HepG2 (cell line): ENCODE results near the gene LMNA. TPM values are rescaled to one million over a fixed set of nuclear protein-coding genes. Genes with fewer than 3 reads are reported as not detected.

ENCODE experiments used
- ARNTL ChIP-seq: sonication (generic); formaldehyde crosslinking; IDR thresholded peaks from 2 replicates; pipeline ENCODE4 v1.4.0; 2020; ENCODE audit warnings: mild to moderate bottlenecking, missing genetic modification reagents
- HMGXB3 ChIP-seq: sonication (generic); formaldehyde crosslinking; IDR thresholded peaks from 2 replicates; pipeline ENCODE4 v1.4.0; 2020; ENCODE audit warnings: missing genetic modification reagents, borderline replicate concordance
- PAWR ChIP-seq: sonication (generic); formaldehyde crosslinking; IDR thresholded peaks from 2 replicates; pipeline ENCODE4 v1.4.0; 2020; ENCODE audit warnings: missing genetic modification reagents, mild to moderate bottlenecking, borderline replicate concordance
- TARDBP ChIP-seq: sonication (generic); formaldehyde crosslinking; IDR thresholded peaks from 2 replicates; pipeline ENCODE4 v1.8.0; 2022; ENCODE audit warnings: mild to moderate bottlenecking, missing genetic modification reagents
- ZBTB39 ChIP-seq: sonication (generic); formaldehyde crosslinking; IDR thresholded peaks from 2 replicates; pipeline ENCODE4 v1.5.0; 2020; ENCODE audit warnings: missing genetic modification reagents
- ZFP90 ChIP-seq: sonication (generic); formaldehyde crosslinking; IDR thresholded peaks from 2 replicates; pipeline ENCODE4 v1.8.0; 2022; ENCODE audit warnings: missing genetic modification reagents, mild to moderate bottlenecking, inconsistent platforms, borderline replicate concordance
- ZFX ChIP-seq: sonication (generic); formaldehyde crosslinking; IDR thresholded peaks from 2 replicates; pipeline ENCODE4 v1.4.0; 2020; ENCODE audit warnings: mild to moderate bottlenecking, low read depth, missing genetic modification reagents, moderate library complexity
- ZFYVE20 ChIP-seq: sonication (generic); formaldehyde crosslinking; IDR thresholded peaks from 2 replicates; pipeline ENCODE4 v1.8.0; 2023; ENCODE audit warnings: low read depth, mild to moderate bottlenecking, moderate library complexity, missing genetic modification reagents, borderline replicate concordance
- ZNF572 ChIP-seq: sonication (generic); formaldehyde crosslinking; IDR thresholded peaks from 2 replicates; pipeline ENCODE4 v1.5.1; 2020; ENCODE audit warnings: mild to moderate bottlenecking, missing genetic modification reagents
- ZNF614 ChIP-seq: IDR thresholded peaks from 2 replicates; pipeline ENCODE4 v1.6.1; 2018; ENCODE audit warnings: missing biosample characterization, missing genetic modification reagents, inconsistent platforms, borderline replicate concordance
- polyA plus RNA-seq, 8 experiments: library from polyadenylated mRNA; depleted of rRNA in 3 of 8; stranded (reverse) in 7 of 8; unstranded in 1 of 8; fragments of >200 nt; fragmentation: Illumina TruSeq in 4 of 8; extraction: Trizol in 4 of 8; gene quantifications; 2 replicates each; pipeline versions ENCODE4 v1.2.1 to v1.2.3, GENCODE V29; 2011 to 2016; ENCODE audit warnings: low read depth in 4 of 8, missing spikeins in 1 of 8, mixed read lengths in 1 of 8; ENCODE audit not compliant: insufficient read depth in 1 of 8
- total RNA-seq, 5 experiments: library from RNA; depleted of rRNA; stranded (reverse); fragments of >200 nt; fragmentation: Illumina TruSeq; extraction: Trizol; gene quantifications; 2 replicates each; pipeline ENCODE4 v1.2.3, GENCODE V29; 2016; ENCODE audit warnings: low read depth in 1 of 5
- TF ChIP-seq, protein P1 (sequence below): sonication (generic); formaldehyde crosslinking; IDR thresholded peaks from 2 replicates; pipeline ENCODE4 v1.4.0; 2020; ENCODE audit warnings: mild to moderate bottlenecking, missing genetic modification reagents
- TF ChIP-seq, protein P2 (sequence below): IDR thresholded peaks from 2 replicates; pipeline ENCODE4 v1.6.1; 2016; ENCODE audit warnings: low read depth, control low read depth
- TF ChIP-seq, protein P3 (sequence below): IDR thresholded peaks from 2 replicates; pipeline ENCODE4 v1.6.1; 2016; ENCODE audit warnings: low read depth, borderline replicate concordance

LMNA gene
- total and polyA plus RNA-seq, 2 of the 13 experiments (the other 11 are each of a cell fraction or from before 2014, with no cell fraction given), result 107 to 225 TPM

GRCh38 chr1:156115514-156116374 is 1.2 kb downstream of the LMNA start (continued):
- TF ChIP-seq, protein P1, sequence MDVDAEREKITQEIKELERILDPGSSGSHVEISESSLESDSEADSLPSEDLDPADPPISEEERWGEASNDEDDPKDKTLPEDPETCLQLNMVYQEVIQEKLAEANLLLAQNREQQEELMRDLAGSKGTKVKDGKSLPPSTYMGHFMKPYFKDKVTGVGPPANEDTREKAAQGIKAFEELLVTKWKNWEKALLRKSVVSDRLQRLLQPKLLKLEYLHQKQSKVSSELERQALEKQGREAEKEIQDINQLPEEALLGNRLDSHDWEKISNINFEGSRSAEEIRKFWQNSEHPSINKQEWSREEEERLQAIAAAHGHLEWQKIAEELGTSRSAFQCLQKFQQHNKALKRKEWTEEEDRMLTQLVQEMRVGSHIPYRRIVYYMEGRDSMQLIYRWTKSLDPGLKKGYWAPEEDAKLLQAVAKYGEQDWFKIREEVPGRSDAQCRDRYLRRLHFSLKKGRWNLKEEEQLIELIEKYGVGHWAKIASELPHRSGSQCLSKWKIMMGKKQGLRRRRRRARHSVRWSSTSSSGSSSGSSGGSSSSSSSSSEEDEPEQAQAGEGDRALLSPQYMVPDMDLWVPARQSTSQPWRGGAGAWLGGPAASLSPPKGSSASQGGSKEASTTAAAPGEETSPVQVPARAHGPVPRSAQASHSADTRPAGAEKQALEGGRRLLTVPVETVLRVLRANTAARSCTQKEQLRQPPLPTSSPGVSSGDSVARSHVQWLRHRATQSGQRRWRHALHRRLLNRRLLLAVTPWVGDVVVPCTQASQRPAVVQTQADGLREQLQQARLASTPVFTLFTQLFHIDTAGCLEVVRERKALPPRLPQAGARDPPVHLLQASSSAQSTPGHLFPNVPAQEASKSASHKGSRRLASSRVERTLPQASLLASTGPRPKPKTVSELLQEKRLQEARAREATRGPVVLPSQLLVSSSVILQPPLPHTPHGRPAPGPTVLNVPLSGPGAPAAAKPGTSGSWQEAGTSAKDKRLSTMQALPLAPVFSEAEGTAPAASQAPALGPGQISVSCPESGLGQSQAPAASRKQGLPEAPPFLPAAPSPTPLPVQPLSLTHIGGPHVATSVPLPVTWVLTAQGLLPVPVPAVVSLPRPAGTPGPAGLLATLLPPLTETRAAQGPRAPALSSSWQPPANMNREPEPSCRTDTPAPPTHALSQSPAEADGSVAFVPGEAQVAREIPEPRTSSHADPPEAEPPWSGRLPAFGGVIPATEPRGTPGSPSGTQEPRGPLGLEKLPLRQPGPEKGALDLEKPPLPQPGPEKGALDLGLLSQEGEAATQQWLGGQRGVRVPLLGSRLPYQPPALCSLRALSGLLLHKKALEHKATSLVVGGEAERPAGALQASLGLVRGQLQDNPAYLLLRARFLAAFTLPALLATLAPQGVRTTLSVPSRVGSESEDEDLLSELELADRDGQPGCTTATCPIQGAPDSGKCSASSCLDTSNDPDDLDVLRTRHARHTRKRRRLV, result 0 out of 2 replicates have a peak, but pooled peaks have one; percentile 29
- no peak for TF ChIP-seq ZFYVE20 (CRISPR knock-in tag)
- TF ChIP-seq ZBTB39 (CRISPR knock-in tag), result 0 out of 2 replicates have a peak, but pooled peaks have one; percentile 20
- TF ChIP-seq, protein P2, sequence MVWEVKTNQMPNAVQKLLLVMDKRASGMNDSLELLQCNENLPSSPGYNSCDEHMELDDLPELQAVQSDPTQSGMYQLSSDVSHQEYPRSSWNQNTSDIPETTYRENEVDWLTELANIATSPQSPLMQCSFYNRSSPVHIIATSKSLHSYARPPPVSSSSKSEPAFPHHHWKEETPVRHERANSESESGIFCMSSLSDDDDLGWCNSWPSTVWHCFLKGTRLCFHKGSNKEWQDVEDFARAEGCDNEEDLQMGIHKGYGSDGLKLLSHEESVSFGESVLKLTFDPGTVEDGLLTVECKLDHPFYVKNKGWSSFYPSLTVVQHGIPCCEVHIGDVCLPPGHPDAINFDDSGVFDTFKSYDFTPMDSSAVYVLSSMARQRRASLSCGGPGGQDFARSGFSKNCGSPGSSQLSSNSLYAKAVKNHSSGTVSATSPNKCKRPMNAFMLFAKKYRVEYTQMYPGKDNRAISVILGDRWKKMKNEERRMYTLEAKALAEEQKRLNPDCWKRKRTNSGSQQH (CRISPR knock-in tag), result peak; percentile 55; the same call in 1 of the 2 replicates
- 0 out of 2 replicates have a peak, but pooled peaks have one; percentile 20 for TF ChIP-seq ARNTL (CRISPR knock-in tag)
- TF ChIP-seq ZFP90, result no peak
- peak; percentile 12; the same call in 1 of the 2 replicates for TF ChIP-seq ZNF614 (CRISPR knock-in tag)
- TF ChIP-seq, protein P3, sequence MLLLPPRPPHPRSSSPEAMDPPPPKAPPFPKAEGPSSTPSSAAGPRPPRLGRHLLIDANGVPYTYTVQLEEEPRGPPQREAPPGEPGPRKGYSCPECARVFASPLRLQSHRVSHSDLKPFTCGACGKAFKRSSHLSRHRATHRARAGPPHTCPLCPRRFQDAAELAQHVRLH (CRISPR knock-in tag), result no peak
- TF ChIP-seq ZNF572 (CRISPR knock-in tag), result no peak
- TF ChIP-seq TARDBP (CRISPR knock-in tag), result peak; percentile 43; the same call in 1 of the 2 replicates
- peak; percentile 76 for TF ChIP-seq ZFX
- TF ChIP-seq PAWR, result 0 out of 2 replicates have a peak, but pooled peaks have one; percentile 59
- no peak for TF ChIP-seq HMGXB3 (CRISPR knock-in tag)
